A549 (cell line): ENCODE measurements around the gene HOXB3.

Experiments
- KDM1A ChIP-seq: fragments of 200-600 bp; sonication (generic); IDR thresholded peaks from 2 replicates; pipeline ENCODE4 v1.6.1; 2016; ENCODE audit warnings: low read depth, mild to moderate bottlenecking
- POLR2A ChIP-seq: IDR thresholded peaks from 2 replicates; pipeline ENCODE4 v1.6.1; 2012; ENCODE audit warnings: mild to moderate bottlenecking, low read length
- TF ChIP-seq, protein P1 (sequence below): fragments of >200 bp; sonication (Bioruptor Twin); formaldehyde crosslinking; IDR thresholded peaks from 3 replicates; pipeline ENCODE4 v1.5.1; 2016
- TF ChIP-seq, protein P2 (sequence below): fragments of 450-650 bp; IDR thresholded peaks from 2 replicates; pipeline ENCODE4 v1.6.1; 2014; ENCODE audit warnings: antibody characterized with exemption

GRCh38 chr17:48630925-48631692, 41.1 kb upstream of the HOXB3 start:
- TF ChIP-seq, protein P1, sequence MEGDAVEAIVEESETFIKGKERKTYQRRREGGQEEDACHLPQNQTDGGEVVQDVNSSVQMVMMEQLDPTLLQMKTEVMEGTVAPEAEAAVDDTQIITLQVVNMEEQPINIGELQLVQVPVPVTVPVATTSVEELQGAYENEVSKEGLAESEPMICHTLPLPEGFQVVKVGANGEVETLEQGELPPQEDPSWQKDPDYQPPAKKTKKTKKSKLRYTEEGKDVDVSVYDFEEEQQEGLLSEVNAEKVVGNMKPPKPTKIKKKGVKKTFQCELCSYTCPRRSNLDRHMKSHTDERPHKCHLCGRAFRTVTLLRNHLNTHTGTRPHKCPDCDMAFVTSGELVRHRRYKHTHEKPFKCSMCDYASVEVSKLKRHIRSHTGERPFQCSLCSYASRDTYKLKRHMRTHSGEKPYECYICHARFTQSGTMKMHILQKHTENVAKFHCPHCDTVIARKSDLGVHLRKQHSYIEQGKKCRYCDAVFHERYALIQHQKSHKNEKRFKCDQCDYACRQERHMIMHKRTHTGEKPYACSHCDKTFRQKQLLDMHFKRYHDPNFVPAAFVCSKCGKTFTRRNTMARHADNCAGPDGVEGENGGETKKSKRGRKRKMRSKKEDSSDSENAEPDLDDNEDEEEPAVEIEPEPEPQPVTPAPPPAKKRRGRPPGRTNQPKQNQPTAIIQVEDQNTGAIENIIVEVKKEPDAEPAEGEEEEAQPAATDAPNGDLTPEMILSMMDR: no peak
- TF ChIP-seq POLR2A: no peak
- no peak for TF ChIP-seq KDM1A
- TF ChIP-seq, protein P2, sequence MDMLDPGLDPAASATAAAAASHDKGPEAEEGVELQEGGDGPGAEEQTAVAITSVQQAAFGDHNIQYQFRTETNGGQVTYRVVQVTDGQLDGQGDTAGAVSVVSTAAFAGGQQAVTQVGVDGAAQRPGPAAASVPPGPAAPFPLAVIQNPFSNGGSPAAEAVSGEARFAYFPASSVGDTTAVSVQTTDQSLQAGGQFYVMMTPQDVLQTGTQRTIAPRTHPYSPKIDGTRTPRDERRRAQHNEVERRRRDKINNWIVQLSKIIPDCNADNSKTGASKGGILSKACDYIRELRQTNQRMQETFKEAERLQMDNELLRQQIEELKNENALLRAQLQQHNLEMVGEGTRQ: no peak
